IPS DF 19.7 (cell line): ENCODE results near the gene KCNAB2.
"Not testable (repeated sequence)": the region's sequence is repeated elsewhere in the genome, so short reads cannot be mapped to it uniquely, and the experiment has no call there.

Experiments
- DNase-seq: peaks from one replicate; pipeline ENCODE4 v3.0.0-alpha.2; 2013; ENCODE audit warnings: low read depth, low spot score

Gene KCNAB2

GRCh38 chr1:6010554-6010953 is 35.1 kb upstream of the KCNAB2 start:
- DNase-seq, result no peak

- no peak for DNase-seq
These were observed 34.3 kb upstream of the KCNAB2 start for GRCh38 chr1:6011161-6011945.

GRCh38 chr1:6011946-6012258 is 33.8 kb upstream of the KCNAB2 start:
- no peak for DNase-seq

GRCh38 chr1:6012529-6013318 is 33.0 kb upstream of the KCNAB2 start:
- DNase-seq, result no peak

GRCh38 chr1:6013491-6013890 is 32.2 kb upstream of the KCNAB2 start:
- DNase-seq, result no peak

- no peak for DNase-seq
These were observed 31.3 kb upstream of the KCNAB2 start for GRCh38 chr1:6014130-6014999.

GRCh38 chr1:6016191-6016865 is 29.4 kb upstream of the KCNAB2 start:
- no peak for DNase-seq

- not testable (repeated sequence) for DNase-seq
These were observed 28.0 kb upstream of the KCNAB2 start for GRCh38 chr1:6017654-6018053.

GRCh38 chr1:6019166-6019845 is 26.4 kb upstream of the KCNAB2 start:
- DNase-seq, result no peak

- DNase-seq, result no peak
These were observed 23.5 kb upstream of the KCNAB2 start for GRCh38 chr1:6022193-6022592.

- no peak for DNase-seq
These were observed 22.3 kb upstream of the KCNAB2 start for GRCh38 chr1:6023346-6023745.

GRCh38 chr1:6024376-6024775 is 21.3 kb upstream of the KCNAB2 start:
- no peak for DNase-seq

GRCh38 chr1:6025269-6026094 is 20.2 kb upstream of the KCNAB2 start:
- no peak for DNase-seq

GRCh38 chr1:6026095-6026809 is 19.4 kb upstream of the KCNAB2 start:
- DNase-seq, result peak; percentile 28

- no peak for DNase-seq
These were observed 18.1 kb upstream of the KCNAB2 start for GRCh38 chr1:6027591-6027990.

- DNase-seq, result no peak
These were observed 17.4 kb upstream of the KCNAB2 start for GRCh38 chr1:6028042-6028850.

GRCh38 chr1:6029351-6029750 is 16.3 kb upstream of the KCNAB2 start:
- DNase-seq, result no peak

GRCh38 chr1:6030132-6030531 is 15.6 kb upstream of the KCNAB2 start:
- DNase-seq, result no peak
